A673 (cell line): ENCODE measurements around the gene CCDC86. TPM values are rescaled to one million over a fixed set of nuclear protein-coding genes. Genes with fewer than 3 reads are reported as not detected.

Source experiments
- BruUV-seq: library from RNA; stranded (reverse); fragments of 400-500 nt; replicated peaks from 2 replicates; lab custom pipeline; 2021; lab: Mats Ljungman, UMichigan
- CTCF ChIA-PET: fragments of 300-600 bp; sonication (Branson Sonifier 250); formaldehyde crosslinking; loops from one replicate; lab custom pipeline; 2022; ENCODE audit warnings: antibody characterized with exemption; lab: Charles Lee
- POLR2A ChIA-PET: fragments of 300-600 bp; sonication (Branson Sonifier 250); formaldehyde crosslinking; loops from one replicate; lab custom pipeline; 2022; ENCODE audit warnings: antibody characterized with exemption; ENCODE audit not compliant: low non-redundant PET; lab: Charles Lee
- DNase-seq: peaks from one replicate; pipeline ENCODE4 v3.0.0-alpha.2; 2015; ENCODE audit warnings: low spot score
- H3K27ac ChIP-seq: fragments of 200-600 bp; sonication (generic); 2 replicates; pipeline ENCODE4 v1.5.1; 2016; ENCODE audit warnings: mixed run types, low read depth, mild to moderate bottlenecking, mixed read lengths, antibody characterized with exemption, low read length; ENCODE audit not compliant: poor library complexity, severe bottlenecking
- H3K27me3 ChIP-seq: fragments of 200-600 bp; sonication (generic); replicated peaks from 2 replicates; pipeline ENCODE4 v1.6.1; 2017; ENCODE audit warnings: mixed run types, low read depth, mild to moderate bottlenecking, mixed read lengths, antibody characterized with exemption, low read length; ENCODE audit not compliant: insufficient read depth, poor library complexity
- H3K36me3 ChIP-seq: fragments of 200-600 bp; sonication (generic); 2 replicates; pipeline ENCODE4 v1.6.1; 2016; ENCODE audit warnings: mixed run types, mild to moderate bottlenecking, mixed read lengths, antibody characterized with exemption, low read length; ENCODE audit not compliant: insufficient read depth, poor library complexity, severe bottlenecking
- H3K4me1 ChIP-seq: fragments of 200-600 bp; sonication (generic); 2 replicates; pipeline ENCODE4 v1.6.1; 2017; ENCODE audit warnings: mixed run types, mild to moderate bottlenecking, mixed read lengths, antibody characterized with exemption, low read length; ENCODE audit not compliant: insufficient read depth, poor library complexity, severe bottlenecking
- H3K4me3 ChIP-seq: fragments of 200-600 bp; sonication (generic); 2 replicates; pipeline ENCODE4 v1.5.1; 2016; ENCODE audit warnings: low read depth, mixed run types, mild to moderate bottlenecking, mixed read lengths, low read length; ENCODE audit not compliant: poor library complexity, severe bottlenecking
- H3K9me3 ChIP-seq: fragments of 200-600 bp; sonication (generic); 2 replicates; pipeline ENCODE4 v1.6.1; 2016; ENCODE audit warnings: mixed run types, low read depth, mild to moderate bottlenecking, mixed read lengths, antibody characterized with exemption, low read length; ENCODE audit not compliant: poor library complexity, severe bottlenecking
- EZH2 ChIP-seq: fragments of 200-600 bp; sonication (generic); IDR thresholded peaks from 2 replicates; pipeline ENCODE4 v1.6.1; 2017; ENCODE audit warnings: borderline replicate concordance, low read depth, mild to moderate bottlenecking, mixed read lengths, antibody characterized with exemption, low read length; ENCODE audit not compliant: poor library complexity, severe bottlenecking
- intact Hi-C: fragments of 100-400 bp; cut with micrococcal nuclease; formaldehyde crosslinking; loops from one replicate; pipeline ENCODE4 v1.10.0; 2022; ENCODE audit not compliant: unreplicated experiment
- total RNA-seq: library from RNA; stranded (reverse); gene quantifications from 2 replicates; pipeline ENCODE4 v1.2.3, GENCODE V29; 2021
- TF ChIP-seq, protein P1 (sequence below): fragments of 300-800, 200-600 bp; sonication (generic); conservative IDR thresholded peaks from 2 replicates; pipeline ENCODE4 v1.5.1; 2017; ENCODE audit warnings: low read depth, mild to moderate bottlenecking, antibody characterized with exemption, low read length, moderate library complexity, mixed read lengths

The CCDC86 gene
- total RNA-seq, 1 experiment from 2014 or later, result 188 TPM

DNA sequence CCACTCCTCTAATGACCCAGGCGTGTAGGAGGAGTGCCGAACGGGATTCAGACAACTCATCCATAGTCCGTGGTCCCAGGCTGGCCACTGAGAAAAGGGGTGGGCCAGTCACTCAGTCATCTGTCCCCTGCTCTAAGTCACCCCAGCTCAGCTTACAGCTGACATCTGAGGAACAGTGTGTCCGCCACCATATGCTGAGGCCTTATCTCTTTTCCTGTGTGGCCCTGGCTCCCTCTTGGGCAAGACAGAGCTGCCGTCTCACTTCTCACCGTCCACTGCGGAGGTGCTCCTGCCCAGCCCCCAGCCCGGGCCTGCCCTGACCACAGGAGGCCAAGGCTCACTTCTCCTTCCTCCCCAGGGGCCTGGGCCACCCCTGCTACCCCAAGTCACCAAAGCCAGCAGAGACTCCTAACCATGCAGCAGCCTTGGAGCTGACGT lies 6.8 kb downstream of the CCDC86 start:
- Histone ChIP-seq H3K36me3 (peaks cover 44% of the 10 kb centered on the region), H3K27me3 (no peaks in the 10 kb centered on the region), H3K4me3 (no peak overlapping the region), H3K27ac (no peak overlapping the region), H3K9me3 (no peaks in the 10 kb centered on the region), H3K4me1 (no peaks in the 10 kb centered on the region)
- POLR2A ChIA-PET, result no interaction called here
- CTCF ChIA-PET, result no interaction called here
- no peak for TF ChIP-seq EZH2
- TF ChIP-seq, protein P1, sequence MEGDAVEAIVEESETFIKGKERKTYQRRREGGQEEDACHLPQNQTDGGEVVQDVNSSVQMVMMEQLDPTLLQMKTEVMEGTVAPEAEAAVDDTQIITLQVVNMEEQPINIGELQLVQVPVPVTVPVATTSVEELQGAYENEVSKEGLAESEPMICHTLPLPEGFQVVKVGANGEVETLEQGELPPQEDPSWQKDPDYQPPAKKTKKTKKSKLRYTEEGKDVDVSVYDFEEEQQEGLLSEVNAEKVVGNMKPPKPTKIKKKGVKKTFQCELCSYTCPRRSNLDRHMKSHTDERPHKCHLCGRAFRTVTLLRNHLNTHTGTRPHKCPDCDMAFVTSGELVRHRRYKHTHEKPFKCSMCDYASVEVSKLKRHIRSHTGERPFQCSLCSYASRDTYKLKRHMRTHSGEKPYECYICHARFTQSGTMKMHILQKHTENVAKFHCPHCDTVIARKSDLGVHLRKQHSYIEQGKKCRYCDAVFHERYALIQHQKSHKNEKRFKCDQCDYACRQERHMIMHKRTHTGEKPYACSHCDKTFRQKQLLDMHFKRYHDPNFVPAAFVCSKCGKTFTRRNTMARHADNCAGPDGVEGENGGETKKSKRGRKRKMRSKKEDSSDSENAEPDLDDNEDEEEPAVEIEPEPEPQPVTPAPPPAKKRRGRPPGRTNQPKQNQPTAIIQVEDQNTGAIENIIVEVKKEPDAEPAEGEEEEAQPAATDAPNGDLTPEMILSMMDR, result no peak
- DNase-seq, result no peak
- no TSS peak for BruUV-seq
- intact Hi-C loops, result no loop called here

DNA sequence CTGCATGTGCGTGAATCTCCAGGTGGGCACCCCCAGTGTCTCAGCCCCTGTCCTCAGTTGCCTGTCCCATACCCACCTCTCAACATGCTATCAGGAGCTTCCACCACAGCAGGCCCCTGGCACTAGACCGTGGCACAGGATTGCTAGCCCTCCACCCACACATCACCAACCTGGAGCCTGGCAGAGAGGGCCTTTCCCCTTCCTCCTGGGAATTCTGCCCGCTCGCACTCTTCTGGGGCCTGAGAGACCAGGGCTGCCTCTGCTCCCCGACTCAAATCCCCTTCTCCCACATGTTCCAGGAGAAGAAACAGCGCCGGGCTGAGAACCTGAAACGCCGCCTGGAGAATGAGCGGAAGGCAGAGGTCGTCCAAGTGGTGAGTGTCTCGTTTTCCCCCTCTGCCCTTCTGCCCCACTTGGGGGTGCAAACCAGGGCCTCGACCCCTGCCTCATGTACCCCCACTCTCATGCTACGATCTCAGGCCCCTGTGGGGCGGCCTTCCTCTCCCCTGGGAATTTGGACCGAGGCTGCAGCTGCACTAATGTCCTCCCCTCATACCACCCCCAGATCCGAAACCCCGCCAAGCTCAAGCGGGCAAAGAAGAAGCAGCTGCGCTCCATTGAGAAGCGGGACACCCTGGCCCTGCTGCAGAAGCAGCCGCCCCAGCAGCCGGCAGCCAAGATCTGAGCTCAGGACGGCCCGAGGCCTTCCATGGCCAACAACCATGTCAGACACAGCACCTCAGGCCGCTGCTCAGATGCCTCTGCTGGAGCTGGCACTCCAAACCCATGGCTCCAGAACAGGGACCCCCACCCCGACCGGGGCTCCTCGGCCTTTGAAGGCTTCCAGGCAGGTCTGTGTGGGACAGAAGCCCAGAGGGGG lies 8.0 kb downstream of the CCDC86 start:
- no peaks in the 10 kb centered on the region for H3K9me3 ChIP-seq
- BruUV-seq, result no TSS peak
- CTCF ChIA-PET, result no interaction called here
- no peak for DNase-seq
- peaks cover 44% of the 10 kb centered on the region for H3K36me3 ChIP-seq
- intact Hi-C loops, result no loop called here
- H3K27ac ChIP-seq, result no peak overlapping the region
- H3K27me3 ChIP-seq, result no peaks in the 10 kb centered on the region
- TF ChIP-seq, protein P1, result no peak
- TF ChIP-seq EZH2, result no peak
- H3K4me1 ChIP-seq, result no peaks in the 10 kb centered on the region
- no peak overlapping the region for H3K4me3 ChIP-seq
- POLR2A ChIA-PET, result no interaction called here

DNA sequence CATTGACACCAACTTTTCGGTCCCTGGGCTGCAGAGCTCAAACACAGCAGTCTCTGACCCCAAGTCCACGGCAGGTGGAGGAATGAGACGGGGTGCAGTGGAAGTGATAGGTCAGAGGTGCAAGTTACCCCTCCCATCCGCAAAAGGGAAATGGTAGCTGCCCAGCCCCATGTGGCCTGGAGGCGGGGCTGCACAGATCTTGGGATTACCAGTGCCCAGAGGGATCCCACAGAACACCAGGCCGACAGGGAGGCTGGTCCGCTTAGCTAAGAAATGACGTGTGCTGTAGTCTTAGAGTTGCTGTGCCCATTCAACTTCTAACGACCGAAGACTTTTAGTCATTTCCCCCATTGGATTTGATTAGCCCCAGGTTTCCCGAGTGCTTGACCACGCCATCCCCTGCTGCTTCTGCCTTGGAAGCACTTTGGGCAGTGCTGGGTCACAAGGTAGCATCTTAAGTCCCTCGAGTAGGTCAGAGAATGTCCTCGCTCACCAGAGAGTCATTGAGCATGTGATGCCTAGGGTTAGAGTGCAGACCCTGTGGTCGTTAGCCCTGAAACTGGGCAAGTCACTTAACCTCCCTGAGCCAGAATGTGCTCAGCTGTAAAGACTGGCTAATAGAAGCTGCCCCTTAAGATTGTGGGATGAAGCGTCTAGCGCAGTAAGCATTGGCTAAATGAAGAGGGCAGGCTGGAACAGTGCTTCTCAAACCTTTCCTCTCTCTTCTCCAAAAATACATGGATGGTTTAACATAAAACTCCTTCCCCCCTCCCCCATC lies 9.6 kb downstream of the CCDC86 start:
- Histone ChIP-seq H3K4me3 (no peak overlapping the region), H3K9me3 (no peaks in the 10 kb centered on the region), H3K4me1 (no peaks in the 10 kb centered on the region), H3K27ac (no peak overlapping the region), H3K27me3 (no peaks in the 10 kb centered on the region), H3K36me3 (peaks cover 44% of the 10 kb centered on the region)
- no TSS peak for BruUV-seq
- no peak for TF ChIP-seq EZH2
- TF ChIP-seq, protein P1, result no peak
- intact Hi-C loops, result no loop called here
- no peak for DNase-seq
- POLR2A ChIA-PET, result no interaction called here
- CTCF ChIA-PET, result no interaction called here
